Astrocyte (in vitro differentiated cells and primary cell): ENCODE measurements around the gene CARS2. TPM values are rescaled to one million over a fixed set of nuclear protein-coding genes. Genes with fewer than 3 reads are reported as not detected.

Experiments used
- DNase-seq: peaks from one replicate; pipeline ENCODE4 v3.0.0-alpha.2; 2010; ENCODE audit warnings: low read depth
- FAIRE-seq: peaks from 2 replicates; lab custom pipeline; 2011; peaks lifted over from hg19 to GRCh38; lab: Jason Lieb, UNC
- H2AFZ ChIP-seq: 2 replicates; pipeline ENCODE4 v1.6.0; 2012; ENCODE audit warnings: low read depth, low read length, inconsistent platforms
- H3K27ac ChIP-seq: 2 replicates; pipeline ENCODE4 v1.5.1; 2011; ENCODE audit warnings: low read depth, low read length, inconsistent platforms
- H3K27me3 ChIP-seq: 2 replicates; pipeline ENCODE4 v1.6.0; 2011; ENCODE audit warnings: low read length, inconsistent platforms; ENCODE audit not compliant: insufficient read depth
- H3K36me3 ChIP-seq: 2 replicates; pipeline ENCODE4 v1.5.1; 2011; ENCODE audit warnings: low read length, inconsistent platforms; ENCODE audit not compliant: insufficient read depth
- H3K4me1 ChIP-seq: 2 replicates; pipeline ENCODE4 v1.5.1; 2011; ENCODE audit warnings: low read length, inconsistent platforms; ENCODE audit not compliant: insufficient read depth
- H3K4me2 ChIP-seq: 2 replicates; pipeline ENCODE4 v1.6.0; 2012; ENCODE audit warnings: low read length, inconsistent platforms
- H3K4me3 ChIP-seq: 2 replicates; pipeline ENCODE4 v1.5.1; 2011; ENCODE audit warnings: low read depth, mild to moderate bottlenecking, low read length, inconsistent platforms; ENCODE audit not compliant: insufficient read depth
- H3K79me2 ChIP-seq: 2 replicates; pipeline ENCODE4 v1.6.0; 2012; ENCODE audit warnings: mild to moderate bottlenecking, low read length, inconsistent platforms; ENCODE audit not compliant: insufficient read depth
- H3K9ac ChIP-seq: 2 replicates; pipeline ENCODE4 v1.6.0; 2012; ENCODE audit warnings: mild to moderate bottlenecking, low read length, inconsistent platforms
- H3K9me3 ChIP-seq: 2 replicates; pipeline ENCODE4 v1.5.1; 2012; ENCODE audit warnings: low read depth, mild to moderate bottlenecking, low read length, inconsistent platforms; ENCODE audit not compliant: insufficient read depth
- H4K20me1 ChIP-seq: 2 replicates; pipeline ENCODE4 v1.6.0; 2012; ENCODE audit warnings: low read length, inconsistent platforms; ENCODE audit not compliant: insufficient read depth
- H3K27ac Mint-ChIP-seq: one replicate; pipeline ENCODE4 v1.8.0; 2021; ENCODE audit warnings: mild to moderate bottlenecking, mixed read lengths; ENCODE audit not compliant: unreplicated experiment
- H3K27me3 Mint-ChIP-seq: one replicate; pipeline ENCODE4 v1.8.0; 2021; ENCODE audit warnings: low read depth, mixed read lengths; ENCODE audit not compliant: unreplicated experiment
- H3K36me3 Mint-ChIP-seq: one replicate; pipeline ENCODE4 v1.8.0; 2021; ENCODE audit warnings: low read depth, mixed read lengths; ENCODE audit not compliant: unreplicated experiment
- H3K4me1 Mint-ChIP-seq: one replicate; pipeline ENCODE4 v1.8.0; 2021; ENCODE audit warnings: low read depth, mixed read lengths; ENCODE audit not compliant: unreplicated experiment
- H3K4me3 Mint-ChIP-seq: one replicate; pipeline ENCODE4 v1.8.0; 2021; ENCODE audit warnings: mild to moderate bottlenecking, moderate library complexity, mixed read lengths; ENCODE audit not compliant: unreplicated experiment
- H3K9me3 Mint-ChIP-seq: one replicate; pipeline ENCODE4 v1.8.0; 2021; ENCODE audit warnings: mild to moderate bottlenecking, mixed read lengths; ENCODE audit not compliant: unreplicated experiment
- EZH2 ChIP-seq: IDR thresholded peaks from 2 replicates; pipeline ENCODE4 v1.6.1; 2012; ENCODE audit warnings: mild to moderate bottlenecking, low read length, inconsistent platforms; ENCODE audit not compliant: insufficient read depth
- total RNA-seq: library from RNA; stranded (reverse); gene quantifications from 2 replicates; pipeline ENCODE4 v1.2.1, GENCODE V29; 2021
- TF ChIP-seq, protein P1 (sequence below): IDR thresholded peaks from 2 replicates; pipeline ENCODE4 v1.5.1; 2011; ENCODE audit warnings: low read depth, mild to moderate bottlenecking, inconsistent platforms, low read length, moderate library complexity; ENCODE audit not compliant: insufficient read depth

The CARS2 gene
- total RNA-seq, 1 donor from 2014 or later = 51.4 TPM

DNA sequence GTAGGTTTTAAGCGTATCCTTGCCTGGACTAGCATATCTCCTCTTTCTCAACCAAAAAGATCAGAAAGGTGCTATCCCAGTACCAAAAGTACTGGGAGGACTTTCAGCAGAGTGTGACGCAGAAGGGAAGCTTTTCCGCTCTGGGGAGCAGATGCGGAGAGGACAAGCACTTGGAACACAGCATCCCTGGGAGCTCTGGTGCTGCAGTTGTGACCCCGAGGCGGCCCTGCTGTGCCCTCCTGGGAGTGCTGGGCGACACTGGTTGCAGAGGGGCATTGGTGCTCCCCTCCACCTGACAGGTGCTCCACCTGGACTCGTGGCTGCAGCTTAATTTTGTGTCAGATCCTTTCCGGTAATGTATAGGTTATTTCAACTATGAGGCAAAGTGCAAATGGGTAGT lies 87.1 kb downstream of the CARS2 start:
- Histone ChIP-seq H4K20me1 (peaks cover 75% of the 10 kb centered on the region), H3K79me2 (peaks cover 87% of the 10 kb centered on the region), H3K4me2 (no peak overlapping the region), H2AFZ (no peak overlapping the region), H3K9me3 (no peaks in the 10 kb centered on the region), H3K4me3 (no peak overlapping the region), H3K9ac (no peak overlapping the region), H3K27ac (no peak overlapping the region), H3K4me1 (peaks cover 25% of the 10 kb centered on the region), H3K27me3 (no peaks in the 10 kb centered on the region), H3K36me3 (no peaks in the 10 kb centered on the region)
- DNase-seq = no peak
- TF ChIP-seq EZH2 = no peak
- TF ChIP-seq, protein P1, sequence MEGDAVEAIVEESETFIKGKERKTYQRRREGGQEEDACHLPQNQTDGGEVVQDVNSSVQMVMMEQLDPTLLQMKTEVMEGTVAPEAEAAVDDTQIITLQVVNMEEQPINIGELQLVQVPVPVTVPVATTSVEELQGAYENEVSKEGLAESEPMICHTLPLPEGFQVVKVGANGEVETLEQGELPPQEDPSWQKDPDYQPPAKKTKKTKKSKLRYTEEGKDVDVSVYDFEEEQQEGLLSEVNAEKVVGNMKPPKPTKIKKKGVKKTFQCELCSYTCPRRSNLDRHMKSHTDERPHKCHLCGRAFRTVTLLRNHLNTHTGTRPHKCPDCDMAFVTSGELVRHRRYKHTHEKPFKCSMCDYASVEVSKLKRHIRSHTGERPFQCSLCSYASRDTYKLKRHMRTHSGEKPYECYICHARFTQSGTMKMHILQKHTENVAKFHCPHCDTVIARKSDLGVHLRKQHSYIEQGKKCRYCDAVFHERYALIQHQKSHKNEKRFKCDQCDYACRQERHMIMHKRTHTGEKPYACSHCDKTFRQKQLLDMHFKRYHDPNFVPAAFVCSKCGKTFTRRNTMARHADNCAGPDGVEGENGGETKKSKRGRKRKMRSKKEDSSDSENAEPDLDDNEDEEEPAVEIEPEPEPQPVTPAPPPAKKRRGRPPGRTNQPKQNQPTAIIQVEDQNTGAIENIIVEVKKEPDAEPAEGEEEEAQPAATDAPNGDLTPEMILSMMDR = no peak
- no peak for FAIRE-seq
- Mint-ChIP-seq H3K4me3 (no peak overlapping the region), H3K9me3 (peaks cover 3% of the 10 kb centered on the region), H3K27ac (no peak overlapping the region), H3K36me3 (peaks cover 3% of the 10 kb centered on the region), H3K27me3 (no peaks in the 10 kb centered on the region), H3K4me1 (peaks cover 14% of the 10 kb centered on the region)

DNA sequence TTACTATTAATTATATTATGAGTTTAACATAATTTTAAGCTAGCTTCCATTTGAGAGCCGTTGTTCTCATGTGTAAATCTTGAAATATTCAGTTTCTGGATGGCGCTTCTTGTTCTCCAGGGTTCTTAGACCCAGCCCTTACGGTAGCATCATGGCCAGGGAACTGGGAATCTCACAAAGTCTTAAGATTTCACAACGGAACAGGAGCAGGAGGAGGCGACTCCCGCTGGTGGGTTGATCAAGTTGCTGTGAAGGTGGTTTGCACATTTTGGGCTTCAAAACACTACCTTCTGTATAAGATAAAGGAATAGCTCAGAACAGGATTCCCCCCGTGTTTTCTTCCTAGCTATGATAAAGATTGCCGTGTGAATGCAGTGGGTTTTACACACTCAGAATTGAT lies 87.7 kb downstream of the CARS2 start:
- Histone ChIP-seq H3K36me3 (no peaks in the 10 kb centered on the region), H4K20me1 (peaks cover 70% of the 10 kb centered on the region), H3K9me3 (no peaks in the 10 kb centered on the region), H3K27ac (no peak overlapping the region), H2AFZ (no peak overlapping the region), H3K4me2 (no peak overlapping the region), H3K79me2 (peaks cover 82% of the 10 kb centered on the region), H3K4me1 (peaks cover 25% of the 10 kb centered on the region), H3K9ac (no peak overlapping the region), H3K4me3 (no peak overlapping the region), H3K27me3 (no peaks in the 10 kb centered on the region)
- H3K36me3 Mint-ChIP-seq = peaks cover 3% of the 10 kb centered on the region
- H3K4me3 Mint-ChIP-seq = no peak overlapping the region
- H3K9me3 Mint-ChIP-seq = peaks cover 6% of the 10 kb centered on the region
- DNase-seq (no peak), FAIRE-seq (no peak)
- H3K4me1 Mint-ChIP-seq = peaks cover 14% of the 10 kb centered on the region
- H3K27me3 Mint-ChIP-seq = peaks cover 2% of the 10 kb centered on the region
- TF ChIP-seq, protein P1 = no peak
- TF ChIP-seq EZH2 = no peak
- H3K27ac Mint-ChIP-seq = no peak overlapping the region

DNA sequence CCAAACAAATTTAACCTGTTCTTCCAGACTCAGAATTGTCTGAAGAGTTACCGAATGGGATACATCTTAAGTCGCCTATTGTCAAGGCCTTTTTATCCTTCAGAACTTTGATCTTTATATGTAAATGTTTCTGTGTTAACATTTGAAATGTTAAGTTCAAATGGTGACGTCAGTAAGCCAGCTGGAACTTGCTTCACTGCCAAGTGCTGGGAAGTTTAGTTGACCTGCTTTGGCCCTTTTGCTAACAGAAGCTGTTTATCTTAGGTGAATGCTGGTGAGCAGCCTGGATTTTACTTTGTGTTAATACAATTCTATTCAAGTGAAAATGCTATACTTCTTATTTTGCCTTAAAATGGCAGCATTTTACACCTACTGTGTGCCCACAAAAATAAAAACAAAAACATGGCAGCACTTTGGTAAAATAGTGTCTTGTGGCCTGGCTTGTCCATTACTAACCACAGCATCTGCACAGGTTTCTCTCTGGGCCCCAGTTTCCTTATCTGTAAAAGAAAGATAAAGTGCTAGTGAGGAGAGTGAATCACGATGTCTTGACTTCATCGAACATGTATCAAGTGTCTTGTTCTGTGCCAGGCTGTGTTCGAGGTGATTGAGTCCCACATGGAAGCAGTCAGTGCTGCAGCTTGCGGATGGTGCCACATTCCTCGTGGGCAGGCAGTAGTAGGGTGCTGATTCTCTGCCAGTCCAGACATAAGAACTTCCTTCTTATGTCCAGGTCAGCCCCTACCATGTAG lies 88.4 kb downstream of the CARS2 start:
- Histone ChIP-seq H2AFZ (no peak overlapping the region), H4K20me1 (peaks cover 64% of the 10 kb centered on the region)

More for the DNA sequence above, 88.4 kb downstream of the CARS2 start:
- Histone ChIP-seq H3K79me2 (peaks cover 75% of the 10 kb centered on the region), H3K27me3 (no peaks in the 10 kb centered on the region), H3K9me3 (no peaks in the 10 kb centered on the region), H3K27ac (peak overlapping the region; percentile 83), H3K4me3 (no peak overlapping the region), H3K4me2 (peak overlapping the region; percentile 91), H3K36me3 (no peaks in the 10 kb centered on the region), H3K4me1 (peaks cover 25% of the 10 kb centered on the region), H3K9ac (peak overlapping the region; percentile 94)
- H3K27me3 Mint-ChIP-seq = peaks cover 2% of the 10 kb centered on the region
- TF ChIP-seq EZH2 = no peak
- TF ChIP-seq, protein P1 = no peak
- H3K27ac Mint-ChIP-seq = no peak overlapping the region
- DNase-seq (peak; percentile 77), FAIRE-seq (no peak)
- H3K36me3 Mint-ChIP-seq = peaks cover 3% of the 10 kb centered on the region
- peak overlapping the region; percentile 91 for H3K4me3 Mint-ChIP-seq
- peaks cover 7% of the 10 kb centered on the region for H3K9me3 Mint-ChIP-seq
- peaks cover 14% of the 10 kb centered on the region for H3K4me1 Mint-ChIP-seq
